Cardiac fibroblast (primary cell): ENCODE results near the gene IGSF1.

Source experiments
- DNase-seq, 2 donors: peaks; one replicate each; pipeline versions ENCODE4 v3.0.0 to v3.0.0-alpha.2; 2010; ENCODE audit warnings: low read depth in 2 of 2
- H3K4me3 ChIP-seq, 2 donors: replicated peaks in 1 of 2; 1 replicate in 1 of 2; 2 replicates in 1 of 2; pipeline ENCODE4 v1.5.1; 2011; ENCODE audit warnings: low read depth in 2 of 2, low read length in 2 of 2, mild to moderate bottlenecking in 2 of 2, moderate library complexity in 1 of 2
- CTCF ChIP-seq: IDR thresholded peaks from one replicate; pipeline ENCODE4 v1.5.1; 2011; ENCODE audit warnings: low read depth, mild to moderate bottlenecking, low read length, inconsistent platforms

Gene IGSF1

GRCh38 chrX:131298036-131298435 is 8.9 kb upstream of the IGSF1 start:
- DNase-seq = no peak
- TF ChIP-seq CTCF = no peak
- no peak overlapping the region for H3K4me3 ChIP-seq

GRCh38 chrX:131289527-131289926 is 421 bp upstream of the IGSF1 start:
- DNase-seq = no peak
- no peak for TF ChIP-seq CTCF
- no peak overlapping the region for H3K4me3 ChIP-seq

- TF ChIP-seq CTCF = no peak
- DNase-seq = no peak
- H3K4me3 ChIP-seq = no peak overlapping the region
Observed at GRCh38 chrX:131288188-131288587, 918 bp downstream of the IGSF1 start.

GRCh38 chrX:131287560-131288179 is 1.4 kb downstream of the IGSF1 start:
- no peak overlapping the region for H3K4me3 ChIP-seq
- no peak for TF ChIP-seq CTCF
- no peak for DNase-seq

- DNase-seq = no peak
- TF ChIP-seq CTCF = no peak
- no peak overlapping the region for H3K4me3 ChIP-seq
Observed at GRCh38 chrX:131279617-131280016, 9.5 kb downstream of the IGSF1 start.

GRCh38 chrX:131279197-131279596 is 9.9 kb downstream of the IGSF1 start:
- DNase-seq = no peak
- H3K4me3 ChIP-seq = no peak overlapping the region
- TF ChIP-seq CTCF = no peak

GRCh38 chrX:131277543-131278136 is 11.5 kb downstream of the IGSF1 start:
- TF ChIP-seq CTCF = no peak
- no peak overlapping the region for H3K4me3 ChIP-seq
- no peak for DNase-seq
